ENCODE results near the gene CRISP3. TPM values are rescaled to one million over a fixed set of nuclear protein-coding genes. Genes with fewer than 3 reads are reported as not detected.

The CRISP3 gene
- total RNA-seq, 2 donors from 2014 or later, result not detected

DNA sequence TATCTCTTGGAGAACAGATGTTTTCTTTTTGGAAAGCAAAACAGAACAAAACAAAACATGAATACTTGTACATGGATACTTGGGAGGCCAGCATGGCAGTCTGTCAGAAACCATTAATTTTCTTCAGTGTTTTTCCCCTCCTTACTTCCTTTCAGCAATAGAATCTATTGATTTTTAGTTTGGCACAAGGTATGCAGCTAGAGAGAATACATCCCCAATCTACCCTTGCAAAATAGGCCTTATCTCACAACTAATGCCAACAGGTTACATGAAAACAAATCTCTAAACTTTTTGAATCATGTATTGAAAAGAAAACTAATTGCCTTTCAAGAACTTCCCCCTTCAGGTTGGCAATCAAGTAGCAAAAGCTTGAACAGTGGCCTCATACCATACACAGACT lies 40.1 kb upstream of the CRISP3 start:
- no peaks in the 10 kb centered on the region for H3K36me3 Mint-ChIP-seq (ENCODE audit: low read depth)
- H3K27me3 ChIP-seq (ENCODE audit: control insufficient read depth, insufficient read depth, low read length, poor library complexity, severe bottlenecking), result no peaks in the 10 kb centered on the region
- TF ChIP-seq, protein P1, sequence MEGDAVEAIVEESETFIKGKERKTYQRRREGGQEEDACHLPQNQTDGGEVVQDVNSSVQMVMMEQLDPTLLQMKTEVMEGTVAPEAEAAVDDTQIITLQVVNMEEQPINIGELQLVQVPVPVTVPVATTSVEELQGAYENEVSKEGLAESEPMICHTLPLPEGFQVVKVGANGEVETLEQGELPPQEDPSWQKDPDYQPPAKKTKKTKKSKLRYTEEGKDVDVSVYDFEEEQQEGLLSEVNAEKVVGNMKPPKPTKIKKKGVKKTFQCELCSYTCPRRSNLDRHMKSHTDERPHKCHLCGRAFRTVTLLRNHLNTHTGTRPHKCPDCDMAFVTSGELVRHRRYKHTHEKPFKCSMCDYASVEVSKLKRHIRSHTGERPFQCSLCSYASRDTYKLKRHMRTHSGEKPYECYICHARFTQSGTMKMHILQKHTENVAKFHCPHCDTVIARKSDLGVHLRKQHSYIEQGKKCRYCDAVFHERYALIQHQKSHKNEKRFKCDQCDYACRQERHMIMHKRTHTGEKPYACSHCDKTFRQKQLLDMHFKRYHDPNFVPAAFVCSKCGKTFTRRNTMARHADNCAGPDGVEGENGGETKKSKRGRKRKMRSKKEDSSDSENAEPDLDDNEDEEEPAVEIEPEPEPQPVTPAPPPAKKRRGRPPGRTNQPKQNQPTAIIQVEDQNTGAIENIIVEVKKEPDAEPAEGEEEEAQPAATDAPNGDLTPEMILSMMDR (conservative IDR thresholded peaks at IDR 0.05), result no peak
- H3K9ac ChIP-seq (ENCODE audit: extremely low read depth, low read length, poor library complexity, severe bottlenecking), result no peak overlapping the region
- H3K27me3 Mint-ChIP-seq (ENCODE audit: insufficient read depth), result no peaks in the 10 kb centered on the region
- H3K9me3 Mint-ChIP-seq, result no peaks in the 10 kb centered on the region
- H3K4me3 Mint-ChIP-seq, result no peak overlapping the region
- DNase-seq, result no peak
- H3K4me3 ChIP-seq (ENCODE audit: low read length), result no peak overlapping the region
- no peaks in the 10 kb centered on the region for H3K36me3 ChIP-seq (ENCODE audit: control insufficient read depth, insufficient read depth, low read length)
- H3K27ac Mint-ChIP-seq, result no peak overlapping the region
- no peaks in the 10 kb centered on the region for H3K9me3 ChIP-seq (ENCODE audit: control insufficient read depth, low read length)
- H3K27ac ChIP-seq (ENCODE audit: low read depth, low read length), result no peak overlapping the region
- no peaks in the 10 kb centered on the region for H3K4me1 Mint-ChIP-seq
- H3K4me1 ChIP-seq (ENCODE audit: control insufficient read depth, insufficient read depth, low read length), result no peaks in the 10 kb centered on the region

DNA sequence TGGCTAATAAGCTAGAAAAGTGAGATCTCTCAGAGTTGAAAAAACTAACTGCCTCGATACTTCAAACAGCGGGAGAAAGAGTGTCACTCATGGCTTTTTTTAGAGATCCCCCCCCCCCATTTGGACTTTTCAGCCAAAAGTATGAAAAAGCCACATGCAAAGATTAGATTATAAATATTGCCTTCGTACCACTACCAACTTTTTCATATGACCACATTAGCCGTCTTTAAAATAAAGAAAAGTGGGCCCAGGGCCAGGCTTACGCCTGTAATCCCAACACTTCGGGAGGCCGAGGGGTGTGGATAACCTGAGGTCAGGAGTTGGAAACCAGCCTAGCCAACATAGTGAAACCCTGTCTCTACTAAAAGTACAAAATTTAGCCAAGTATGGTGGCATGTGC lies 38.5 kb upstream of the CRISP3 start:
- Histone ChIP-seq H3K4me3 (ENCODE audit: low read length) (no peak overlapping the region), H3K27ac (ENCODE audit: low read depth, low read length) (no peak overlapping the region), H3K9ac (ENCODE audit: extremely low read depth, low read length, poor library complexity, severe bottlenecking) (no peak overlapping the region), H3K36me3 (ENCODE audit: control insufficient read depth, insufficient read depth, low read length) (no peaks in the 10 kb centered on the region), H3K9me3 (ENCODE audit: control insufficient read depth, low read length) (no peaks in the 10 kb centered on the region), H3K27me3 (ENCODE audit: control insufficient read depth, insufficient read depth, low read length, poor library complexity, severe bottlenecking) (no peaks in the 10 kb centered on the region), H3K4me1 (ENCODE audit: control insufficient read depth, insufficient read depth, low read length) (no peaks in the 10 kb centered on the region)
- peaks cover 3% of the 10 kb centered on the region for H3K4me1 Mint-ChIP-seq
- WGBS, 2 experiments (ENCODE audit: insufficient coverage in 1 of 2, insufficient read length in 1 of 2), result 83 to 92% methylated on average over 6 to 7 of the region's 7 CpGs
- no peaks in the 10 kb centered on the region for H3K9me3 Mint-ChIP-seq
- no peak overlapping the region for H3K27ac Mint-ChIP-seq
- DNase-seq, result no peak
- no peak overlapping the region for H3K4me3 Mint-ChIP-seq
- no peaks in the 10 kb centered on the region for H3K27me3 Mint-ChIP-seq (ENCODE audit: insufficient read depth)
- TF ChIP-seq, protein P1 (conservative IDR thresholded peaks at IDR 0.05), result no peak
- H3K36me3 Mint-ChIP-seq (ENCODE audit: low read depth), result no peaks in the 10 kb centered on the region

GRCh38 chr6:49782293-49782692 lies 38.1 kb upstream of the CRISP3 start:
- no peak overlapping the region for H3K27ac ChIP-seq (ENCODE audit: low read depth, low read length)
- Mint-ChIP-seq H3K4me1 (peaks cover 4% of the 10 kb centered on the region), H3K27ac (no peak overlapping the region), H3K9me3 (no peaks in the 10 kb centered on the region), H3K4me3 (no peak overlapping the region), H3K27me3 (ENCODE audit: insufficient read depth) (no peaks in the 10 kb centered on the region), H3K36me3 (ENCODE audit: low read depth) (no peaks in the 10 kb centered on the region)
- no peak overlapping the region for H3K9ac ChIP-seq (ENCODE audit: extremely low read depth, low read length, poor library complexity, severe bottlenecking)
- H3K4me3 ChIP-seq (ENCODE audit: low read length), result no peak overlapping the region
- no peaks in the 10 kb centered on the region for H3K36me3 ChIP-seq (ENCODE audit: control insufficient read depth, insufficient read depth, low read length)
- H3K4me1 ChIP-seq (ENCODE audit: control insufficient read depth, insufficient read depth, low read length), result no peaks in the 10 kb centered on the region
- DNase-seq, result no peak
- TF ChIP-seq, protein P1 (conservative IDR thresholded peaks at IDR 0.05), result no peak
- no peaks in the 10 kb centered on the region for H3K27me3 ChIP-seq (ENCODE audit: control insufficient read depth, insufficient read depth, low read length, poor library complexity, severe bottlenecking)
- H3K9me3 ChIP-seq (ENCODE audit: control insufficient read depth, low read length), result no peaks in the 10 kb centered on the region
- WGBS, 2 experiments (ENCODE audit: insufficient coverage in 1 of 2, insufficient read length in 1 of 2), result 83% methylated on average over 1 of the region's 1 CpG; no CpG with 5 or more reads in 1 of the 2 experiments

Data from endodermal cell (in vitro differentiated cells).